GM23338 (cell line): ENCODE measurements around the gene SLC13A3. TPM values are rescaled to one million over a fixed set of nuclear protein-coding genes. Genes with fewer than 3 reads are reported as not detected.

Experiments
- ATAC-seq: fragments of 200-7000 bp; cut with Tn5 transposase; 3 replicates; pipeline ENCODE4 v1.9.1; 2020
- DNase-seq: peaks from one replicate; pipeline ENCODE4 v3.0.0-alpha.2; 2015; ENCODE audit warnings: low spot score
- H2AFZ ChIP-seq: fragments of 200-600 bp; sonication (generic); 2 replicates; pipeline ENCODE4 v1.8.0; 2016; ENCODE audit warnings: antibody characterized with exemption, mild to moderate bottlenecking, moderate library complexity
- H3F3A ChIP-seq: fragments of 200-600 bp; sonication (generic); replicated peaks from 2 replicates; pipeline ENCODE4 v1.8.0; 2017; ENCODE audit warnings: antibody characterized with exemption, mixed run types, low read depth
- H3K27ac ChIP-seq: fragments of 200-600 bp; sonication (generic); 2 replicates; pipeline ENCODE4 v1.6.1; 2016; ENCODE audit warnings: low read depth
- H3K27me3 ChIP-seq: fragments of 200-600 bp; sonication (generic); 2 replicates; pipeline ENCODE4 v1.8.0; 2016; ENCODE audit warnings: mild to moderate bottlenecking, mixed run types, moderate library complexity; ENCODE audit not compliant: insufficient read depth
- H3K36me3 ChIP-seq: fragments of 200-600 bp; sonication (generic); 2 replicates; pipeline ENCODE4 v1.8.0; 2016; ENCODE audit warnings: mild to moderate bottlenecking; ENCODE audit not compliant: insufficient read depth
- H3K4me1 ChIP-seq: fragments of 200-600 bp; sonication (generic); 2 replicates; pipeline ENCODE4 v1.8.0; 2016; ENCODE audit warnings: mild to moderate bottlenecking, moderate library complexity; ENCODE audit not compliant: insufficient read depth
- H3K4me2 ChIP-seq: fragments of 200-600 bp; sonication (generic); 2 replicates; pipeline ENCODE4 v1.7.1; 2017; ENCODE audit warnings: mixed run types
- H3K4me3 ChIP-seq: fragments of 200-600 bp; sonication (generic); 2 replicates; pipeline ENCODE4 v1.6.1; 2016; ENCODE audit warnings: mixed run types
- H3K79me2 ChIP-seq: fragments of 200-600 bp; sonication (generic); replicated peaks from 2 replicates; pipeline ENCODE4 v1.8.0; 2017; ENCODE audit warnings: mild to moderate bottlenecking; ENCODE audit not compliant: insufficient read depth
- H3K9me2 ChIP-seq: fragments of 200-600 bp; sonication (generic); 2 replicates; pipeline ENCODE4 v1.8.0; 2017; ENCODE audit not compliant: insufficient read depth
- H4K20me1 ChIP-seq: fragments of 200-600 bp; sonication (generic); replicated peaks from 2 replicates; pipeline ENCODE4 v1.8.0; 2017; ENCODE audit warnings: mild to moderate bottlenecking; ENCODE audit not compliant: insufficient read depth
- H3K27ac Mint-ChIP-seq: 2 replicates; pipeline ENCODE4 v1.8.0; 2020; ENCODE audit warnings: inconsistent platforms, mild to moderate bottlenecking, moderate library complexity, mixed read lengths
- H3K27me3 Mint-ChIP-seq: 3 replicates; pipeline ENCODE4 v1.8.0; 2022; ENCODE audit warnings: low read depth, mild to moderate bottlenecking, moderate library complexity, mixed read lengths, inconsistent platforms; ENCODE audit not compliant: insufficient read depth, poor library complexity
- H3K36me3 Mint-ChIP-seq: 3 replicates; pipeline ENCODE4 v1.8.0; 2021; ENCODE audit warnings: low read depth, mild to moderate bottlenecking, inconsistent platforms, moderate library complexity, mixed read lengths
- H3K4me1 Mint-ChIP-seq: 3 replicates; pipeline ENCODE4 v1.8.0; 2020; ENCODE audit warnings: mild to moderate bottlenecking, inconsistent platforms, mixed read lengths
- H3K4me3 Mint-ChIP-seq: 3 replicates; pipeline ENCODE4 v1.8.0; 2021; ENCODE audit warnings: moderate library complexity, mild to moderate bottlenecking, inconsistent platforms, mixed read lengths
- H3K9me3 Mint-ChIP-seq: 3 replicates; pipeline ENCODE4 v1.8.0; 2020; ENCODE audit warnings: moderate library complexity, mild to moderate bottlenecking, inconsistent platforms, mixed read lengths
- CREB1 ChIP-seq: fragments of 250-450 bp; sonication (Bioruptor Pico); IDR thresholded peaks from 2 replicates; pipeline ENCODE4 v1.5.0; 2020; ENCODE audit warnings: low read depth, mild to moderate bottlenecking, moderate library complexity
- EZH2 ChIP-seq: fragments of 200-600 bp; sonication (generic); IDR thresholded peaks from one replicate; pipeline ENCODE4 v1.8.0; 2017; ENCODE audit warnings: antibody characterized with exemption, mild to moderate bottlenecking, low read depth; ENCODE audit not compliant: unreplicated experiment
- EZH2phosphoT487 ChIP-seq: fragments of 200-600 bp; sonication (generic); IDR thresholded peaks from one replicate; pipeline ENCODE4 v1.8.1; 2018; ENCODE audit warnings: antibody characterized with exemption; ENCODE audit not compliant: unreplicated experiment
- JUNB ChIP-seq: IDR thresholded peaks from one replicate; pipeline ENCODE4 v1.6.1; 2016; ENCODE audit warnings: antibody characterized with exemption; ENCODE audit not compliant: unreplicated experiment
- NANOG ChIP-seq: IDR thresholded peaks from 2 replicates; pipeline ENCODE4 v1.6.1; 2016; ENCODE audit warnings: antibody characterized with exemption, borderline replicate concordance
- POLR2AphosphoS5 ChIP-seq: IDR thresholded peaks from 2 replicates; pipeline ENCODE4 v1.6.1; 2016; ENCODE audit warnings: antibody characterized with exemption, low read depth
- STAT1 ChIP-seq: IDR thresholded peaks from one replicate; pipeline ENCODE4 v1.6.1; 2016; ENCODE audit warnings: antibody characterized with exemption; ENCODE audit not compliant: unreplicated experiment
- ZNF114 ChIP-seq: fragments of 250-450 bp; sonication (Bioruptor Pico); IDR thresholded peaks from 2 replicates; pipeline ENCODE4 v1.5.0; 2020; ENCODE audit warnings: mild to moderate bottlenecking, moderate library complexity
- ZNF331 ChIP-seq: fragments of 250-450 bp; sonication (Bioruptor Pico); IDR thresholded peaks from 2 replicates; pipeline ENCODE4 v1.5.0; 2020; ENCODE audit warnings: low read depth, mild to moderate bottlenecking, moderate library complexity
- polyA plus RNA-seq: library from polyadenylated mRNA; unstranded; fragments of >200 nt; fragmentation: Nextera tagmentation; extraction: Ambion mirVana; gene quantifications from 2 replicates; pipeline ENCODE4 v1.2.1, GENCODE V29; 2016
- total RNA-seq: library from RNA; depleted of rRNA; stranded (reverse); fragments of >200 nt; shearing (Covaris generic); gene quantifications from 2 replicates; pipeline ENCODE4 v1.2.3, GENCODE V29; 2014
- TF ChIP-seq, protein P1 (sequence below): IDR thresholded peaks from 2 replicates; pipeline ENCODE4 v1.6.1; 2016; ENCODE audit warnings: antibody characterized with exemption
- TF ChIP-seq, protein P2 (sequence below), 2 experiments: fragments of 200-600 bp in 1 of 2; sonication (generic) in 1 of 2; conservative IDR thresholded peaks; 2 replicates each; pipeline versions ENCODE4 v1.5.1 to v1.6.1; 2016 to 2017; ENCODE audit warnings: antibody characterized with exemption in 2 of 2, low read depth in 2 of 2, mild to moderate bottlenecking in 2 of 2, moderate library complexity in 1 of 2

Gene SLC13A3
- total and polyA plus RNA-seq, 2 experiments from 2014 or later, result 8.6 to 9.1 TPM

DNA sequence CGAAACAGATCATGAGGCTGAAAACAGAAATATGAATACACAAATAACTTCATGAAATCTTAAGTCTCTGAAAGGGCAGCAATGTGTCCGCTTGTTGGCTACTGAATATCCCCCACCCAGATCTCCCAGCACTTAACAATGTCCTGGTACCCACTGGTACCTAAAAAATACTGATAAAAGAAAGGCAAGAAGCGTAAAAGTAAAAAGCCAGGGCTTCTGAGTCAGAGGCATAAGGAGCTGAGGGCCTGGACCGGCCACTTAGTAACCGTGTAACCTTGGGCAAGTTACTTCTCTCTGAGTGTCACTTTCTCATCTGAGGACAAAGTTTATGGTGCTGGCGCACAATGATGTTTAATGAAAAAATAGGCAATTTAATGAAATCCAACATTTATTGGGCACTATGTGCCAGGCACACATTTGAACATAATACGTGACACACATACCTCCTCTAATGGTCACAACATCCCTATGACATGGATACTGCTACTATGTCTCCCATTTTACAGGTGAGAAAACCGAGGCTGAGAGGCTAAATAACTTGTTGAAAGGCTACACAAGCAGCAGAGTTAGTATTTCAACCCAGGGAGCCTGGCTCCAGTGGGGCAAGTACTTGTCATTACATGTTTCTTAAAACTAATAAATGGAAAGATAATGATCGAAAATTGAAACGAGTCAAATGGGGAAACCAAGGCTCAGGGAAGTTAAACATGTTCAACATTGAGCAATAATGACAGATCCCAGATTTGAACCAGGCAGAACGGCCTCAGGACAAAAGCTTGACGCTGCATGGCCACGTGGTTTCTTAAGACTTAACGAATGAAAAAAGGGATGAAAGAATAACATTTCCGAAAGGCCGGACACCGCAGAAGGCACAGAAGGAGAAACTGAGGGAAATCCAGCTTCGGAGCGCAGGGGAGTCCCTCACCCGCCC lies 37.2 kb upstream of the SLC13A3 start (continued):
- TF ChIP-seq ZNF114 (CRISPR knock-in tag), result no peak

DNA sequence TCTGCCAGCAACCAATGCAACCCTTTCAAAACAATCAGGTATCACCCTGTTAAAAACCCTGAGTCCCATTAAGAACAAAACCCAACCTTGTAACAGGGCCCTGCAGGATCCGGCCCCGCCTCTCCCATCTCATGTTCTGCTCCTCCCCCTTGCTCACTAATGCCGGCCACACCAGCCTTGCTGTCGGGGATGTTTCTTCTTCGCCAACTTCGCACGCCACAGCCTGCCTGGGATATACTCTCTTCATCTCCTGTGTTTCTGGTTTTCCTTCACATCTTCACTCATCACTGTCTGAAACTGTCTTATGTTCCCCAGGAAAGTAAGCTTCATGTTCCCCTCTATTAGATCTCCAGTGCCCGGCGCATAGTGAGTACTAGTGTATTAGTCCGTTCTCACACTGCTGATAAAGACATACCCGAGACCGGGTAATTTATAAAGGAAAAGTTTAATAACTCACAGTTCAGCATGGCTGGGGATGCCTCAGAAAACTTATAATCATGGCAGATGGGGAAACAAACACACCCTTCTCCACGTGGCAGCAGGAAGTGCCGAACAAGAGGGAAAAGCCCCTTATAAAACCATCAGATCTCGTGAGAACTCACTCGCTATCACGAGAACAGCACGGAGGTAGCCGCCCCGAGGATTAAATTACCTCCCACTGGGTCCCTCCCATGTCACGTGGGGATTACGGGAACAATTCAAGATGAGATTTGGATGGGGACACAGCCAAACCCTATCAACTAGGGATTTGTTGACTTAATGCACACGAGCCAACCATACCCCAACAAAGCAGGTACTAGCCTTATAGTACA lies 32.9 kb upstream of the SLC13A3 start:
- Mint-ChIP-seq H3K36me3 (peaks cover 41% of the 10 kb centered on the region), H3K9me3 (peaks cover 3% of the 10 kb centered on the region; the same call in 2 of the 3 replicates), H3K4me3 (peak overlapping the region; percentile 73), H3K4me1 (peaks cover 41% of the 10 kb centered on the region), H3K27ac (peak overlapping the region; percentile 79), H3K27me3 (peaks cover 7% of the 10 kb centered on the region)
- H3K4me1 ChIP-seq, result peaks cover 34% of the 10 kb centered on the region; the same call in 1 of the 2 replicates
- no peak overlapping the region for H2AFZ ChIP-seq
- TF ChIP-seq, protein P1, sequence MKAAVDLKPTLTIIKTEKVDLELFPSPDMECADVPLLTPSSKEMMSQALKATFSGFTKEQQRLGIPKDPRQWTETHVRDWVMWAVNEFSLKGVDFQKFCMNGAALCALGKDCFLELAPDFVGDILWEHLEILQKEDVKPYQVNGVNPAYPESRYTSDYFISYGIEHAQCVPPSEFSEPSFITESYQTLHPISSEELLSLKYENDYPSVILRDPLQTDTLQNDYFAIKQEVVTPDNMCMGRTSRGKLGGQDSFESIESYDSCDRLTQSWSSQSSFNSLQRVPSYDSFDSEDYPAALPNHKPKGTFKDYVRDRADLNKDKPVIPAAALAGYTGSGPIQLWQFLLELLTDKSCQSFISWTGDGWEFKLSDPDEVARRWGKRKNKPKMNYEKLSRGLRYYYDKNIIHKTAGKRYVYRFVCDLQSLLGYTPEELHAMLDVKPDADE, result no peak
- TF ChIP-seq POLR2AphosphoS5, result peak; percentile 71
- TF ChIP-seq, protein P2, sequence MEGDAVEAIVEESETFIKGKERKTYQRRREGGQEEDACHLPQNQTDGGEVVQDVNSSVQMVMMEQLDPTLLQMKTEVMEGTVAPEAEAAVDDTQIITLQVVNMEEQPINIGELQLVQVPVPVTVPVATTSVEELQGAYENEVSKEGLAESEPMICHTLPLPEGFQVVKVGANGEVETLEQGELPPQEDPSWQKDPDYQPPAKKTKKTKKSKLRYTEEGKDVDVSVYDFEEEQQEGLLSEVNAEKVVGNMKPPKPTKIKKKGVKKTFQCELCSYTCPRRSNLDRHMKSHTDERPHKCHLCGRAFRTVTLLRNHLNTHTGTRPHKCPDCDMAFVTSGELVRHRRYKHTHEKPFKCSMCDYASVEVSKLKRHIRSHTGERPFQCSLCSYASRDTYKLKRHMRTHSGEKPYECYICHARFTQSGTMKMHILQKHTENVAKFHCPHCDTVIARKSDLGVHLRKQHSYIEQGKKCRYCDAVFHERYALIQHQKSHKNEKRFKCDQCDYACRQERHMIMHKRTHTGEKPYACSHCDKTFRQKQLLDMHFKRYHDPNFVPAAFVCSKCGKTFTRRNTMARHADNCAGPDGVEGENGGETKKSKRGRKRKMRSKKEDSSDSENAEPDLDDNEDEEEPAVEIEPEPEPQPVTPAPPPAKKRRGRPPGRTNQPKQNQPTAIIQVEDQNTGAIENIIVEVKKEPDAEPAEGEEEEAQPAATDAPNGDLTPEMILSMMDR (conservative IDR thresholded peaks at IDR 0.05; ENCODE audit: low read depth in 2 of 2), result no peak
- TF ChIP-seq NANOG, result no peak
- TF ChIP-seq JUNB, result no peak
- TF ChIP-seq CREB1, result no peak
- peaks cover 66% of the 10 kb centered on the region for H3K79me2 ChIP-seq
- H3K4me3 ChIP-seq, result peak overlapping the region; percentile 61
- H3K4me2 ChIP-seq, result peak overlapping the region; percentile 77
- ATAC-seq, result peak; percentile 90
- H4K20me1 ChIP-seq, result 0 out of 2 replicates have a peak, but pooled peaks cover 6% of the 10 kb centered on the region
- no peaks in the 10 kb centered on the region for H3K27me3 ChIP-seq
- no peaks in the 10 kb centered on the region for H3K9me2 ChIP-seq
- H3K27ac ChIP-seq, result peak overlapping the region; percentile 89
- peak; percentile 92 for DNase-seq
- peaks cover 12% of the 10 kb centered on the region for H3K36me3 ChIP-seq
- H3F3A ChIP-seq, result peaks cover 4% of the 10 kb centered on the region; the same call in 1 of the 2 replicates

DNA sequence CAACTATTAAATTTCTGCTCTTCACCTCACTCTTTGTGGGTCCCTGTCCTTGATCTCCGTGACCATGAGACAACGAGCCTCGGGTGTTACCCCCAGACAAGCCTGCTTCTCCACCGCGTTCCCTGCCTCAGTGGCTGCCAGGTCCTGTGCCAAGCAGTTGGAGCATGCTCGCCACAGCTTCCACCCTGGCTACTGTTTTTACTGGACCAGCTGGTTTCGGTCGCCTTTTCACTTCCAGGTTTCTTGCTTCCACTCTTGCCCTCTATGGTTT lies 32.3 kb upstream of the SLC13A3 start:
- Mint-ChIP-seq H3K9me3 (peaks cover 3% of the 10 kb centered on the region; the same call in 2 of the 3 replicates), H3K27me3 (peaks cover 7% of the 10 kb centered on the region), H3K27ac (peak overlapping the region; percentile 79), H3K4me3 (peak overlapping the region; percentile 73), H3K36me3 (peaks cover 46% of the 10 kb centered on the region), H3K4me1 (peaks cover 41% of the 10 kb centered on the region)
- Histone ChIP-seq H3K4me3 (peak overlapping the region; percentile 61), H3K27ac (peak overlapping the region; percentile 89), H3K4me1 (peaks cover 34% of the 10 kb centered on the region; the same call in 1 of the 2 replicates), H2AFZ (no peak overlapping the region), H3K4me2 (peak overlapping the region; percentile 77), H3F3A (peaks cover 4% of the 10 kb centered on the region; the same call in 1 of the 2 replicates), H3K79me2 (peaks cover 64% of the 10 kb centered on the region), H3K36me3 (peaks cover 12% of the 10 kb centered on the region), H3K9me2 (no peaks in the 10 kb centered on the region), H3K27me3 (no peaks in the 10 kb centered on the region), H4K20me1 (0 out of 2 replicates have a peak, but pooled peaks cover 6% of the 10 kb centered on the region)
- ATAC-seq (peak; percentile 16), DNase-seq (no peak)
- TF ChIP-seq, protein P1, result no peak
- TF ChIP-seq STAT1, result no peak
- TF ChIP-seq JUNB, result no peak
- no peak for TF ChIP-seq EZH2
- no peak for TF ChIP-seq EZH2phosphoT487
- no peak for TF ChIP-seq ZNF331 (CRISPR knock-in tag)
